HG03460 (cell line): ENCODE data around the gene IGFBP3.
"Not testable (repeated sequence)": the region's sequence is repeated elsewhere in the genome, so short reads cannot be mapped to it uniquely, and the experiment has no call there.

Source experiments
- ATAC-seq: cut with Tn5 transposase; IDR thresholded peaks from one replicate; pipeline ENCODE4 v1.9.1; 2021; ENCODE audit not compliant: unreplicated experiment

IGFBP3 gene

GRCh38 chr7:45920502-45921380 lies at the start of gene IGFBP3:
Gene IGFBP3 (minus strand): TSS chr7:45921272. CDS start chr7:45921140, 132 bp downstream.
- ATAC-seq, result no peak

- no peak for ATAC-seq
Observed at GRCh38 chr7:45970454-45970853, 49.4 kb upstream of the IGFBP3 start.

- no peak for ATAC-seq
Observed at GRCh38 chr7:45969940-45970339, 48.9 kb upstream of the IGFBP3 start.

GRCh38 chr7:45968856-45969541 lies 47.9 kb upstream of the IGFBP3 start:
- ATAC-seq, result no peak

GRCh38 chr7:45968312-45968711 lies 47.2 kb upstream of the IGFBP3 start:
- ATAC-seq, result no peak

- no peak for ATAC-seq
Observed at GRCh38 chr7:45967591-45968157, 46.6 kb upstream of the IGFBP3 start.

- ATAC-seq, result no peak
Observed at GRCh38 chr7:45962861-45963260, 41.8 kb upstream of the IGFBP3 start.

GRCh38 chr7:45957721-45958120 lies 36.6 kb upstream of the IGFBP3 start:
- no peak for ATAC-seq

- no peak for ATAC-seq
Observed at GRCh38 chr7:45955286-45955685, 34.2 kb upstream of the IGFBP3 start.

- ATAC-seq, result not testable (repeated sequence)
Observed at GRCh38 chr7:45953055-45953454, 32.0 kb upstream of the IGFBP3 start.

- no peak for ATAC-seq
Observed at GRCh38 chr7:45944058-45944457, 23.0 kb upstream of the IGFBP3 start.

GRCh38 chr7:45940939-45941338 lies 19.9 kb upstream of the IGFBP3 start:
- no peak for ATAC-seq

GRCh38 chr7:45940237-45940781 lies 19.2 kb upstream of the IGFBP3 start:
- not testable (repeated sequence) for ATAC-seq

GRCh38 chr7:45939574-45939973 lies 18.5 kb upstream of the IGFBP3 start:
- ATAC-seq, result no peak

GRCh38 chr7:45938626-45939302 lies 17.7 kb upstream of the IGFBP3 start:
- ATAC-seq, result no peak

GRCh38 chr7:45937862-45938261 lies 16.8 kb upstream of the IGFBP3 start:
- ATAC-seq, result no peak

GRCh38 chr7:45937301-45937700 lies 16.2 kb upstream of the IGFBP3 start:
- no peak for ATAC-seq

GRCh38 chr7:45930967-45931366 lies 9.9 kb upstream of the IGFBP3 start:
- no peak for ATAC-seq

- no peak for ATAC-seq
Observed at GRCh38 chr7:45927721-45928120, 6.6 kb upstream of the IGFBP3 start.

GRCh38 chr7:45924283-45924682 lies 3.2 kb upstream of the IGFBP3 start:
- no peak for ATAC-seq

GRCh38 chr7:45923818-45924217 lies 2.7 kb upstream of the IGFBP3 start:
- ATAC-seq, result no peak
